AG09319 (cell line): Measurements from ENCODE around the gene CDC42BPB.

Experiments used
- DNase-seq: peaks from one replicate; pipeline ENCODE4 v3.0.0-alpha.2; 2010; ENCODE audit warnings: low read depth; ENCODE audit errors: extremely low read depth
- CTCF ChIP-seq: IDR thresholded peaks from 2 replicates; pipeline ENCODE4 v1.5.1; 2011; ENCODE audit warnings: low read depth, mild to moderate bottlenecking, inconsistent platforms, low read length, moderate library complexity

Gene CDC42BPB

GRCh38 chr14:102941419-102942011 is 115.8 kb downstream of the CDC42BPB start:
- DNase-seq, result no peak
- TF ChIP-seq CTCF, result no peak

- no peak for TF ChIP-seq CTCF
- DNase-seq, result no peak
Measured at GRCh38 chr14:102940729-102941362, 116.5 kb downstream of the CDC42BPB start.

- DNase-seq, result no peak
- TF ChIP-seq CTCF, result no peak
Measured at GRCh38 chr14:102939820-102940561, 117.4 kb downstream of the CDC42BPB start.

GRCh38 chr14:102939329-102939728 is 118.0 kb downstream of the CDC42BPB start:
- TF ChIP-seq CTCF, result no peak
- DNase-seq, result no peak

GRCh38 chr14:102938191-102938590 is 119.2 kb downstream of the CDC42BPB start:
- TF ChIP-seq CTCF, result no peak

GRCh38 chr14:102937331-102938175 is 119.8 kb downstream of the CDC42BPB start:
- DNase-seq, result no peak
- no peak for TF ChIP-seq CTCF

More at GRCh38 chr14:102938191-102938590, 119.2 kb downstream of the CDC42BPB start:
- DNase-seq, result no peak
